ENCODE data around the gene PRR30. TPM values are rescaled to one million over a fixed set of nuclear protein-coding genes. Genes with fewer than 3 reads are reported as not detected.
A peak's percentile ranks its signal among the peaks of the same experiment; 100 is the strongest.

Gene PRR30
- total and polyA plus RNA-seq, 5 experiments from 2014 or later, result not detected

DNA sequence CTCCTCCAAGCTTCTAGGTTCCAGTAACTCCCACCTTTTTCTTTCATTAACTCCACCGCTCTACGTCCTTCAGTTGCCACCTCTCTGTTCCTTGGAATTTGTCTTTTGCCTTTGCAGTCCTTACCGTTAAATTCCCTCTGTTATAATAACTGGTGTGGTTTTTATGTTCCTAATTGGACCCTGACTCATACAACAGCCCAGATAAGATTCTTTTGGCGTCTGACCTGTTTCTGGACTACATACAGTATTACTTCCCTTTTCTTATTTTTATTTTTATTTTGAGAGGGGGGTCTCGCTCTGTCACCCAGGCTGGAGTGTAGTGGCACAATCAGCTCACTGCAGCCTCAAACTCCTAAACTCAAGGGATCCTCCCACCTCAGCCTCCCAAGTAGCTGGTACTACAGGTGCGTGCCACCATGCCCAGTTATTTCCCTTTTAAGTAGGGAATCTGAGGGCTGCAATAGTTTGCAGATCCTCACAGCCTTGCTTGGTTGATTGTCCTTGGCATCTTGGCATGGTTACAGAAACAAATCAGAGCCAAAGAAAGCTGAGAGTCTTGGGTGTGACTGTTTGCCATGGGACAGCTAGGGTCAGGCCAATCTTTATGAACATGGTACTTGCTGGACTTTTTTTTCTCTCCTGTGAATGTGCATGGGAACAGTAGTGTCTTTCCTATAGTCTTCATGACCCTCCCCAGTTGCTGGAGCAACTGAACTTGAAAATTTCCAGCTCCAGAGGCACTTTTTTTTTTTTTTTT, 31.5 kb upstream of the PRR30 start:
- no peaks in the 10 kb centered on the region for H3K36me3 Mint-ChIP-seq
- H3K27me3 Mint-ChIP-seq, result peaks cover 0 to 7% (median 1%) of the 10 kb centered on the region in 5 donors
- no peaks in the 10 kb centered on the region for H3K9me3 Mint-ChIP-seq
- POLR2A ChIA-PET, result no interaction called here
- H3K4me3 Mint-ChIP-seq, result peak overlapping the region in 4 of 10 donors; percentile 15 to 67 (median 43)
- H3K4me1 Mint-ChIP-seq, result peaks cover 0 to 15% (median 5%) of the 10 kb centered on the region in 4 donors
- ATAC-seq (no peak), DNase-seq (no peak)
- H3K27ac Mint-ChIP-seq, result no peak overlapping the region

DNA sequence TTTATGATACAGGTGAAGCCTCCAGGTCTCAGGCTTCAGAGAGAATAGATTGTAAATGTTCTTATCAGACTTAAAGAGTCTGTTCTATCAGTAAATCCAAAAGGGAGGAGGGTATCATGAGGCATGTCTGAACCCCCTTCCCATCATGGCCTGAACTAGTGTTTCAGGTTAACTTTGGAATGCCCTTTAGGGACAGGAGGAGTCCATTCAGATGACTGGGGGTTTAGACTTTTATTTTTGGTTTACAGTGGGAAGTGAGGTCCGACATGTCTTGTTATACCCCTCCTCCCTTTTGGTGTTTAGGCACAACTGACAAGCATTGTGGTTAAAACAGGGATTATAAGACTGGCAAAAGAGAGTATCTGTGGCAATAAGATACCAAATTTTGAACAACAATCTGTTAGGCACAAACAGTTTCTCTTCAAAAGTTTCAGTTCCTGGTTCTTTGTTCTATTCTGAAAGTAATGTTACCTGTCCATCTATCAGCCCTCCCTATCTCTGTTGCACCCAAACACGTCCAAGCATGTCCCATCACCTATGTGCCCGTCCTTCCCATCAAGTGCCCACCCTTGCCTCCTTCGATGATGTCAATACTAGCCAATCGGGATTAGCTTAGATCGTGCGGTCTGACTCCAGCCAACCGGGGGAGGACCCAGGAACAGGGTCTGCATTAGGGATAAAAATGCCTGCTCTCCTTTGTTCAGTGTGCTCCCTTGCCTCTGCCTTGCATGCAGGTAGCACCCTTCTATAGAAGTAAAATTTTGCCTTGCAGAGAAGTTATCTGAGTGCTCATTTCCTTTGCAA, 26.0 kb upstream of the PRR30 start:
- no peak overlapping the region for H3K4me3 Mint-ChIP-seq
- no peaks in the 10 kb centered on the region for H3K9me3 Mint-ChIP-seq
- peak overlapping the region in 1 of 10 donors; percentile 44 for H3K27ac Mint-ChIP-seq
- no peaks in the 10 kb centered on the region for H3K36me3 Mint-ChIP-seq
- ATAC-seq, result no peak
- DNase-seq, result no peak
- POLR2A ChIA-PET, result no interaction called here
- H3K4me1 Mint-ChIP-seq, result peaks cover 0 to 15% (median 7%) of the 10 kb centered on the region in 4 donors
- peaks cover 0 to 7% (median 0%) of the 10 kb centered on the region in 5 donors for H3K27me3 Mint-ChIP-seq

DNA sequence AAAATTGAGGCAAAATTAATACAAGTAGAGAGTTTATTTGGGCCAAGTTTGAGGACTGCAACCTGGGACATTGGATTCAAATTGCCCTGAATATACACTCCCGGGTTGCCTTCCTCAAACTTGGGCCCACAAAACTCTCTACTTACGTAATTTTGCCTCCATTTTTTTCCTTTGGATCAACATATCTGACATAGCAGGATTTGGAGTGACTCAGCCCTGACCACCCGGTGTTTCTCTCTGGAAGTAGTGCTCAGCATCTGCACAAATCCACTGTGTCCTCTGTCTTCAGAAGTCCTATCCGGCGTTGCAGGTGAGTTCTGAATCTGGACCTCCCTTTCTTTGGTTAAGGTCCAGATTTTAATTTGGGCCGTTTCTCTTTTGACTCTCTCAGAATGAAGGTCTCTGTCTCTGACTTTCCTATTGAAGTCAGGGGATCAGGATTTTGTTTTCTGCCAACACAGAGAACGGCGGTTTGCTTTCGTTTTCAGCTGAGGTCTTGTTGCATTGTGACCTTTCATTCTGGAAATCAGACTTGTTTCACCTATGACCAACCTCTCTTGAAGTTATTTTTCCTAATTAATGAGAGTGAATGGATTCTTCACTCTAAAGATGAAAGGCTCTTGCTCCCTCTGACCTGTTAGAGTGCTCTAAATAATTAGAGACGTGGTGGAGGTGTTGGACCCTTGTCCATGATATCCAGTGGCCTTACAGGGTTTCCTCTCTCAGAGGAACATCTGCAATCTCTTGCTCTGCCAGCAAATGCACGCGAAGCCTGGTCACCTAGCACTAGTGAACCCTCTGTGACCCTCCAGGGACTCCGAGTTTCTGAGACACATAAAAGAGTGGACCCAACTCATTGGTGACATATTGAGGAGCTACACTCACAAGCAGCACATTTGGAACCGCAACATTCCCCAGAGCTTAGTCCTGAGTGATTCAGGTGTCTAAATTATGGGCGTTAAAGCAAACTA, 23.2 kb upstream of the PRR30 start:
- peaks cover 0 to 11% (median 4%) of the 10 kb centered on the region in 4 donors for H3K4me1 Mint-ChIP-seq
- no peak for ATAC-seq
- POLR2A ChIA-PET, result no interaction called here
- H3K9me3 Mint-ChIP-seq, result no peaks in the 10 kb centered on the region
- no peak for DNase-seq
- H3K4me3 Mint-ChIP-seq, result no peak overlapping the region
- H3K36me3 Mint-ChIP-seq, result no peaks in the 10 kb centered on the region
- peak overlapping the region in 1 of 10 donors; percentile 0 for H3K27ac Mint-ChIP-seq
- H3K27me3 Mint-ChIP-seq, result peaks cover 0 to 7% (median 0%) of the 10 kb centered on the region in 5 donors

DNA sequence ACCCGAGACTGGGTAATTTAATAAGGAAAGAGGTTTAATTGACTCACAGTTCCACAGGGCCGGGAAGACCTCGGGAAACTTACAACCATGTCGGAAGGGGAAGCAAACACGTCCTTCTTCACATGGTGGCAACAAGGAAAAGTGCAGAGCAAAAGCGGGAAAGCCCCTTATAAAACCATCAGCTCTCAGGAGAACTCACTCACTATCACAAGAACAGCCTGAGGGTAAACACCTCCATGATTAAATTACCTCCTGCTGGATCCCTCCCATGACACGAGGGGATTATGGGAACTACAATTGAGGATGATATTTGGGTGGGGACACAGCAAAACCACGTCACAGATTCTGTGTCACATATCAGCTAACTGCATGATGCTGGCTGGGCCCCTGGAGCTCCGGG, 21.0 kb upstream of the PRR30 start:
- no peak for ATAC-seq
- POLR2A ChIA-PET, result no interaction called here

DNA sequence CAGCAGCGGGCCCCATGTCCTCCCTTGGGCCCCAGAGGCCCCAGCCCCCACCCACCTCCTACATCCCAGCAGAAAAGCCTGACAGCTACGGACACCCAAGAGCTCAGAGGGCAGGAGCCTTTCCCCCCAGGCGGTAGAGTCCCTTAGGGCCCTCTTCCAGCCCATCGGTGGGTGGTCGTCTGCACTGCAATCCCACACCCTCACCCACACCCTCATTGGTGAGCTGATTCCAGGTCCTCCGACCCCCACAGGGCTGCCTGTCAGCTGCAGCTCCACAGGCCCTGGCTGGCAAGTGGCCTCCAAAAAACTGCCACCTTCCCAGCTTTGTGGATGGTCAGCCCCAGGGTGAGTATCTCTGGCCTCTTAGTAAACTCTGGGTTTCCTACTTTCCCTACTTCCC, 20.1 kb upstream of the PRR30 start:
- POLR2A ChIA-PET, result no interaction called here
- Mint-ChIP-seq H3K9me3 (no peaks in the 10 kb centered on the region), H3K36me3 (no peaks in the 10 kb centered on the region), H3K27me3 (peaks cover 0 to 7% (median 0%) of the 10 kb centered on the region in 5 donors), H3K27ac (no peak overlapping the region), H3K4me1 (peaks cover 0 to 2% (median 0%) of the 10 kb centered on the region in 4 donors), H3K4me3 (no peak overlapping the region)
- ATAC-seq (no peak), DNase-seq (no peak)

More for the DNA sequence above, 21.0 kb upstream of the PRR30 start:
- Mint-ChIP-seq H3K4me3 (no peak overlapping the region), H3K36me3 (no peaks in the 10 kb centered on the region), H3K27me3 (peaks cover 0 to 7% (median 0%) of the 10 kb centered on the region in 5 donors), H3K27ac (no peak overlapping the region), H3K4me1 (peaks cover 0 to 8% (median 0%) of the 10 kb centered on the region in 4 donors), H3K9me3 (no peaks in the 10 kb centered on the region)
- DNase-seq, result no peak

DNA sequence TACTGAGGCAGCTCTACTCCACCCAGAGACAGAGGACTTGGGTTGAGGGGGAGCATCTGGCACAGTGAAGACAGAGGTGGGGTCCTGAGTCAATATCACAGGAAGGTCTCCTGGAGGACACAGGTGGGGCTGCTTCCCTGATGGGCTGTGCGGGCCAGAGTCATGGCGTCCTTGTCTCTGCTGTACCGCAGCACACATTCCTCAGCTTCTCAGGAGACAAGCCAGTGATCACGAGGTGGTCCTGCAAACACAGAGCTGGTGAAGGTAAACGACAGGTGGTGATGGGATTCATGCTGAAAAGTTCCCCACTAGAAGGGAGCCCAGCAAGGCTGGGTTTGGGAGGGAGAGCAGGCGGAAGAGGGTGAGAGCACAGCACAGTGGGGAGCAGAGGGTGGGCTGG, 19.3 kb upstream of the PRR30 start:
- POLR2A ChIA-PET, result interaction anchor here (0.7 kb wide), 1 partner anchor 62 kb away, joined by 3 read pairs; no protein-coding TSS in a partner anchor
- Mint-ChIP-seq H3K27me3 (peaks cover 0 to 7% (median 0%) of the 10 kb centered on the region in 5 donors), H3K4me1 (no peaks in the 10 kb centered on the region)

DNA sequence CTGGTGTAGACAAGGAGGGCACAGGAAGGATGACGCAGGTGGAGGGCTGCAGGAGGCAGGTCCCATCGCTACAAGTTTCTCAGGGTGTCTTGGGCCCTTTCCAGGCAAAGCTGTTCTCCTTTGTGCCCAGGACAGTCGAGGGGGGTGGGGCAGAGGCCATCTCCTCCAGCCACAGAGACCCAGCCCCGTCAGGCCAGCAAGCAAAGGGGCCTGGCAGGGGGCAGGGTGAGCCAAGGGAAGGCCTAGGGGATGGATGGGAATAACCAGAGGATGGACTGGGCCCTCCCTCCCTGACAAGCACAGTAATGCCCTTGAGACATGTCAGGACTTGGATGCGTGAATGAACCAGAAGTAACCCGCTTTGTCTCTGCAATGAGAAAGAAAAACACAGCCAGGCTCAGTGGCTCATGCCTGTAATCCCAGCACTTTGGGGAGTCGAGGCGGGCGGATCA, 15.9 kb upstream of the PRR30 start:
- Mint-ChIP-seq H3K36me3 (no peaks in the 10 kb centered on the region), H3K27me3 (peaks cover 0 to 3% (median 0%) of the 10 kb centered on the region in 5 donors), H3K4me3 (no peak overlapping the region), H3K4me1 (no peaks in the 10 kb centered on the region), H3K27ac (no peak overlapping the region), H3K9me3 (no peaks in the 10 kb centered on the region)
- DNase-seq, result no peak
- POLR2A ChIA-PET, result no interaction called here
- ATAC-seq, result no peak

More for the DNA sequence above, 19.3 kb upstream of the PRR30 start:
- Mint-ChIP-seq H3K9me3 (no peaks in the 10 kb centered on the region), H3K36me3 (no peaks in the 10 kb centered on the region), H3K27ac (peak overlapping the region in 1 of 10 donors; percentile 88), H3K4me3 (no peak overlapping the region)
- ATAC-seq (no peak), DNase-seq (no peak)

DNA sequence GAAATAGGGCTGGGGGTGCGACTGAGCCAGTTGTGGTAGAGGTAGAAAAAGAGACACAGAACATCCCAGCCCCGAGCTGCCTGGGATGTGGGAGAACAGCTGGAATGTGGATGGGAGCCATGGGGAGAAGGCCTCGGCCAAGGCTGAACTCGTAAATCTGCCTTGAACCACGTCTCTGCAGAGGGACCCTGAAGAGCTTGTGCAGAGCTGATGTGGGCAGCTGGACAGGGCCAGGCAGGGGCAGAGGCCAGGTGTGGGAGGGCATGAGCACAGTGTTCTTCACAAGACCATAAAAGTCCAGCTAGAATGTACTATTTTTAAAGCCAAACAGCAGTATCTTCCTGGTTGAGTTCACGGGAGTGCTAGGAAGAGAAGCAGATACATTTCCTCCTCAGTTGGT, 15.3 kb upstream of the PRR30 start:
- POLR2A ChIA-PET, result no interaction called here
- no peaks in the 10 kb centered on the region for H3K9me3 Mint-ChIP-seq
- H3K4me3 Mint-ChIP-seq, result no peak overlapping the region
- no peak overlapping the region for H3K27ac Mint-ChIP-seq
- no peaks in the 10 kb centered on the region for H3K4me1 Mint-ChIP-seq
- DNase-seq (no peak), ATAC-seq (no peak)
- peaks cover 0 to 6% (median 0%) of the 10 kb centered on the region in 5 donors for H3K27me3 Mint-ChIP-seq
- no peaks in the 10 kb centered on the region for H3K36me3 Mint-ChIP-seq

DNA sequence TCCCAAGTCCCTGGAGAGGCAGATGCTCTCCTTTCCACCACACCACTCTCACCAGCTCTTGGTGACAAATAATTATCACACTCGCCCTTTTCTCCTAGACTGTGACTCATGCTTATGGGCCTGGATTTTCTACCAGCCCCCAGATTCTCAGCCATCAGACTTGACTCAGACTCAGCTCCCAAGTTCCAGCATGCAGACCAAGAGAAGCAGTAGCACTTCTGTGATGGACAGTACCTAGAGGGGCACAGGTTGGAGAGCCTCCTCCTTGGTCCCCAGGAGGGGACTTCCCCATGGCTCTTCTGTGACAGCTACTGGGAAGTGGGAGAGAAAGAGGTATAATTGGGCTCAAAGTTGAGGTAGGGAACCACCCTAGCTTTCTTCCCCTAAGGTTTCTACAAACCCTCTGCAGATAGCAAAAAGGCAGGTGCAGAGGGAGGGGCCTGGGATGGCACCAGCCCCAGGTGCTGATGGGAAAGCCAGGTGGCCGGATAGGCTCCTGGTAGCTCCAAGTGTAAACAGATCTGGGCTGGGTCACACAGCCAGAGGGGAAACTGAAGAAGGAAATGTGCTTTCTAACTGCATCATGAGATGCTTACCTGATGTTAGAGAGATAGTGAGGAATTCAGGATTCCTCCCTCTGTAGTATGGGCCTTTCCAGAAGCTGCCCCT, 13.7 kb upstream of the PRR30 start:
- H3K27ac Mint-ChIP-seq, result no peak overlapping the region

DNA sequence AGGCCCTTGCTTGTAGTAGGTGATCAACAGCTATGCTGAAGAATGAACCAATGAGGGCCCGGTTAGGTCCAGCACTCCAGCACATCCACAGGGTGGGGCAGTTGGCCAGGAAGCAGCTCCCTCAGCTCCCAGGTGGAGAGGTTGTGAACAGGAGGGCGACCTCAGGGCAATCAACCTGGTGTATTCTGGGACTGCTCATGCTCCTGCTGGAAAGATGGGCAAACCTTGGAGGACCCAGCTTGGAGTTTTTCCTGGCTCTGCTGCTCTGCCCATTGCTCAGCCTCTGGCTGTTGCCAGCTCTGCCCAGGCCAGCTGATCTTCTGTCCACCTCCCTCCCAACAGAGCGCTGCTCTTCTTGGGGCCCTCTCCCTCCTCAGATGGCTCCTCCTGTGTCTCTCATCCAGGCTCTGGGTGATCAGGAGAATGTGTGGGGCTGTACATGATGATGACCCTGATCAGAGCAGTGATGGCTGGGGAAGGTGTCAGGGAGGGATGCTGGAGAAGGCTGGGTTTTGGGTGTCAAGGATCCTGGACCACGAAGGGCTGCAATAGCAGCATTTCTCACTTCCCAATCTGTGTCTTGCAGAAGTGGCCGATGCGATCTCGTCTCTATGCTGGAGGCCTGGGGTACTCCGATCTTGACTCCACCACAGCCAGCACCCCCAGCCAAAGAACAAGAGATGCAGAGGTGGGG, 13.0 kb upstream of the PRR30 start:
- no peaks in the 10 kb centered on the region for H3K9me3 Mint-ChIP-seq
- no peak overlapping the region for H3K27ac Mint-ChIP-seq
- H3K36me3 Mint-ChIP-seq, result no peaks in the 10 kb centered on the region
- H3K4me1 Mint-ChIP-seq, result peaks cover 0 to 2% (median 0%) of the 10 kb centered on the region in 4 donors
- ATAC-seq (no peak), DNase-seq (no peak)
- H3K27me3 Mint-ChIP-seq, result peaks cover 0 to 13% (median 6%) of the 10 kb centered on the region in 5 donors
- POLR2A ChIA-PET, result no interaction called here
- H3K4me3 Mint-ChIP-seq, result no peak overlapping the region

More for the DNA sequence above, 13.7 kb upstream of the PRR30 start:
- ATAC-seq (no peak), DNase-seq (no peak)
- Mint-ChIP-seq H3K4me3 (no peak overlapping the region), H3K9me3 (no peaks in the 10 kb centered on the region), H3K27me3 (peaks cover 0 to 13% (median 4%) of the 10 kb centered on the region in 5 donors), H3K4me1 (peaks cover 0 to 2% (median 0%) of the 10 kb centered on the region in 4 donors), H3K36me3 (no peaks in the 10 kb centered on the region)
- POLR2A ChIA-PET, result no interaction called here

DNA sequence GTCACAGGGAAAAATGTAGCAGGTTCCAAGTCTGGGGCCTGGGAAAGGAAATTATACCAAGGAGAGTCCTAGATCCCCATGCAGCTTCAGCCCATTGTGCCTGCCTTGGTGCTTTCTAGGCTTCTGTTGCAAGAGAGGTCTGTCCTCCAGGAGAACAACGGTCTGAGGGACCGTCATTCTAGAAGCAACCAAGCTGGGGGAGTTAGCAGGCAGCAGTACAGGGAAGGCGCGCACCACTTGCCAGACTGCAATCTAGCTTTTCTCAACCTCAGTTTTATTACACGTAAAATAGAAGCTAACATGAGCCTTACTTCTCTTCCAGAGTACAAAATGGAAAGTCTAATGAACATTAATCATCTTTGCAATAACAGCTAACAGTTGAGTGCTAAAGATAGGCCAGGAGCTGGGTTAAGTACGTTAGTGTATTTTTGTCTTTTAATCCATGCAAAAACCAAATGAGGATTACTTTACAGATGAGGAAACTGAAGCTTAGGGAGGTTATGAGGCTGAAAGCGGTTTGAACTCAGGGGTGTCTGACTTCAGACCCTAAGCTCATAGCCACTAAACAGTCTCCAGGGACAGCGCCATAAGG, 11.5 kb upstream of the PRR30 start:
- DNase-seq (no peak), ATAC-seq (no peak)
- peaks cover 0 to 2% (median 0%) of the 10 kb centered on the region in 4 donors for H3K4me1 Mint-ChIP-seq
- H3K27me3 Mint-ChIP-seq, result peaks cover 0 to 14% (median 10%) of the 10 kb centered on the region in 5 donors
- POLR2A ChIA-PET, result no interaction called here
- H3K4me3 Mint-ChIP-seq, result no peak overlapping the region
- H3K27ac Mint-ChIP-seq, result no peak overlapping the region
- H3K36me3 Mint-ChIP-seq, result no peaks in the 10 kb centered on the region
- H3K9me3 Mint-ChIP-seq, result no peaks in the 10 kb centered on the region
